Measurements from ENCODE around the gene UBE2R2.

The UBE2R2 gene

DNA sequence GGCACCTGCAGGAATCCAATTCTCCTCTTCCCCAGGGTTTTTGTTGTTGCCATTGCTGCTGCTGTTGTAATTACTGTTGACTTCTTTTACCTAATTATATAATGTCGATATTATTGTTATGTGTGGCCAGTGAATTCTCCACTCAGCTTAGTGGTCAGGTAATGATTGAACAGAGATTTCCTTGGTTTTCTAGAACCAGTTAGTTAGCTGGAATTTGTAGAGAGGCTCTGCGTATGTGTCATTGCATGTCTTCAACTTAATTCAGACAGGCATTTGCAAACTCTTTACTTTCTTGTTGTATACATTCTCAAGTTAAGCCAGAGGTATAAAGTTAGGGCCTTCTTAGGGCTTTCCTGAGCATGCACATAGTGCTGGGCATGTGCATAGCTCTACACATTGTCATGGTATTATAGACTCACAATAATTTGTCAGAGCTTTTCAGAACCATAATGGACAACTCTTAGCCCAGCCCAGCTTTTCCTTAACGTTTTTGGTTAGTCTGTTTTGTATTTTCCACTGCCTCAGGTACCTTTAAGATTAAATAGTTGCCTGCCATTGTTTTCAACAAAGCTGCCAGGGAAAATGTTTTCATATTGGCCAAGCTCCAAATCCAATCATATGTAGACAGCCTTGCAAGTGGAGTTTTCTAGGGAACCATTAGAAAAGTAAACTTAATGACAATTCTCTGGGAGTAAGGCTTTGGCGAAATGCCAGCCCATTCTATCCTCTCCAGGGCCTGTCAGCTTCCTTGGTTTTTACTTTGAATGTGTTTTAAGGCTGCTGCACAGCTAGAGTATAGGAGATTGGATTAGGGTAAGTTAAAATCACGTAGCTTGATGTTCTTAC, 68.1 kb downstream of the UBE2R2 start:
- no peak for DNase-seq (ENCODE audit: low spot score)

DNA sequence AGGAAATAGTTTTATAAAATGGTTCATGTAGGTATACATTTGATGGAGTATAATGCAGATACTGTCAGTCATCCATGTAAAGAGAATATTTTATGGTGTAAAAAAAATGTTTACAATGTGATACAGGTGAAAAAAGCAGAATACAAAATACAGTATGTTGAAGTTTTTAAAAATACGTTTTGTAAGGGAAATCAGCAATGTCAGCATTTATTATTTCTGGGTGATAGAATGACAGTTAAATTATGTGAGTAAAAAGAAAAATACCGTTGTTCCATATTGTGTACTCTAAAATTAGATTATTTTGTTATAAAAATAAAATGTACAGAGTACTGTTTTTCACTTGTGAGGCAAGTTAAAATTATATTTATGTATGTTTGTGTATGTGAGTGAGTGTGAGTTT, 69.0 kb downstream of the UBE2R2 start:
- no peak for DNase-seq (ENCODE audit: low spot score)

DNA sequence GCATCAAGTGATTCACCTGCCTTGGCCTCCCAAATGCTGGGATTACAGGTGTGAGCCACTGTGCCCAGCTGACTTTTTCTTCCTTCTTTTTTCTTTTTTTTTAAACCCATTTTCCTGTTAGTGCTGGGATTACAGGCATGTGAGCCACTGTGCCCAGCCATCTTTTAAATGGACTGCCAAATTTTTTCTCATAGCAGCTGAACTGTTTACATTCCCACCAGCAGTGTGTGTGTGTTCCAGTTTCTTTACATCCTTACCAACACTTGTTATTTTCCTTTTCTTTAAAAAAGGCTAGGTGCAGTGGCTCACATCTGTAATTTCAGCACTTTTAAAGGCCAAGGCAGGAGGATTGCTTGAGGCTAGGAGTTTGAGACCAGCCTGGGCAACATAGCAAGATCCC, 76.9 kb downstream of the UBE2R2 start:
- no peak for DNase-seq (ENCODE audit: low spot score)

DNA sequence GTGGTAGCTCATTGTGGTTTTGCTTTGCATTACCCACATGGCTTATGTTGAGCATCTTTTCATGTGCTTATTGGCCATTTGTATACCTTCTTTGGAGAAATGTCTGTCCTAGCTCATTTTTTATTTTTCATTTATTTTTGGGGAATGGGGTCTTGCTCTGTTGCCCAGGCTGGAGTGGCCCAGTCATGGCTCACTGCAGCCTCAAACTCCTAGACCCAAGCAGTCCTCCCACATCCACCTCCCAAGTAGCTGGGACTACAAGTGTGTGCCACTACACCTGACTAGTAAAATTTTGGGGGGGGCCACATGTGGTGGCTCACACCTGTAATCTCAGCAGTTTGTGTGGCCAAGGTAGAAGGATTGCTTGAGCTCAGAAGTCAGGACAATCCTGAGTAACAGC, 77.4 kb downstream of the UBE2R2 start:
- DNase-seq (ENCODE audit: low spot score) = no peak

DNA sequence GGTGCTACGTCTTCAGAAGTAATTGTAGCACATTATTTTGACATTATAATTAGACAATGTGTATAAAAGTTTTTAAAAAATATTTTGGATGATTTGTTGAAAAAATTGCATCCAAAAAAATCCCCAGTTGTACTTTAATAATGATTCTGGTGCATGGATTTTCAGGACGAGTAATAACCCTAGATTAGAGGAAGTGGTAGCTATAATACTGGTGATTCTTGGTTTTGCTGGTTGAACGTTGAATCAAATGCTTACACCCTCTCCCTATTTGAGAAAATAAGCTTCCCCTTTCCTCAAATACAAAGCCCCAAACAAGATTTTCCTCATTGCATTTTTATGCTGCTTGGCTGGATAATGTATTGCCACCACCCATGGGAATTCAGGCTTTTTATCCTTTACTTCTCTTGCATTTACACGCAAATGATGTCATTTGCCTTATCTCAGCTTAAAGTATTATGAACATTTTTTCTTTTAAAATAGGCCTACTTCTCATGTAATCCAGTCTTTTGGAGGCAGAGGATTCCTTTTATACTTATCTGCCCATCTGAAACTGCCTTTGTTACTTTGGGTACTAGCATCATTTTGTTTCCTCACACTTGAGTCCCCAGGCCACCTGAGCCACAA, 86.3 kb downstream of the UBE2R2 start:
- no peak for DNase-seq (ENCODE audit: low spot score)

DNA sequence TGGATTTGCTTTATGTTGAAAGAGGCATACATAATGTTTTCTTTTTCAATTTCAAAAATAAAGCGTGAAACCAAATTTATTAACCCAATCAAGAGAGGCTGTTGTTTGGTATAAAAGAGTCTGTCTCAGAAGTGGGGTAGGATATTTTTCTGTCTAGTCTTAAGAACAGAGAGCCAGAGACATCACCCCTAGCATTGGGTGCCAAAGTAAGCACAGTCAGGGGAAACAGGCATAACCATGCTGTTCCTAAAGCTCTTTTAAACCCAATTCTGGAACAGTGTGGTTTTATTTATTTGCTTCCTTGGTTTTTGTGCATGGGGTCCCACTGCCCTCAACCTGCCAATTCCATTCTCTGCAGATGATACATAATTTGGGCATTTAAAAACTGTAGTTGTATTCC, 88.2 kb downstream of the UBE2R2 start:
- DNase-seq (ENCODE audit: low spot score) = no peak

DNA sequence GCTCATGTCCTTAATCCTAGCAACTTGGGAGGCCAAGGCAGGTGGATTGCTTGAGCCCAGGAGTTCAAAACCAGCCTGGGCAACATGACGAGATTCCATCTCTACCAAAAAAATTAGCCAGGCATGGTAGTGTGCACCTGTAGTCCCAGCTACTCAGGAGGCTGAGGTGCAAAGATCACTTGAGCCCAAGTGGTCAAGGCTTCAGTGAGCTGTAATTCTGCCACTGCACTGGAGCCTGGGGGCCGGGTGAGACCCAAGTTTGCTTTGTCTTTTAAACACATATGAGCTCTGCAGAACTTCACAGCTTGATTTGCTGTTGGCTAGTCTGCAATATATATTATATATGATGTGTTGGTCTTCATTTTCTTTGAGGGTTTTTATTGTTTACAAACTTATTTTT, 89.8 kb downstream of the UBE2R2 start:
- no peak for DNase-seq (ENCODE audit: low spot score)

DNA sequence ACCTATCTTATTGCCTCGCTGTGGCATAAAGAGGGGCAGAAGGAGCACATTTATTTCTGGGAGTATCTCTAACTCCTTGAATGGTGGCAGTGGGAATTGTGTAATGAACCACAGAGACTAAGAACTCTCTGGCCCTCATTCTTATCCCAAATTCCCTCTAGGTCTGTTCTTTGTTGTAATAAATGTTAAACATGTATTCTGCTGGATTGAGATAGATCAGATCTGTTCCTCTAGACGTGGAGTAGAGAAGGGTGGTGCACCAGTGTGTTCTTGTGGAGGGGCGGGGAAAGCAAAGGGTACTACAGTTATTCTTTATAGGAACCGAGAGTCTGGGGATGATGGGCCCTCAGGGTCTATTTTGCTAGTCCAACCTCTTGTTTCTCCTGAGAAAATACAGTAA, 90.4 kb downstream of the UBE2R2 start:
- DNase-seq (ENCODE audit: low spot score) = no peak

DNA sequence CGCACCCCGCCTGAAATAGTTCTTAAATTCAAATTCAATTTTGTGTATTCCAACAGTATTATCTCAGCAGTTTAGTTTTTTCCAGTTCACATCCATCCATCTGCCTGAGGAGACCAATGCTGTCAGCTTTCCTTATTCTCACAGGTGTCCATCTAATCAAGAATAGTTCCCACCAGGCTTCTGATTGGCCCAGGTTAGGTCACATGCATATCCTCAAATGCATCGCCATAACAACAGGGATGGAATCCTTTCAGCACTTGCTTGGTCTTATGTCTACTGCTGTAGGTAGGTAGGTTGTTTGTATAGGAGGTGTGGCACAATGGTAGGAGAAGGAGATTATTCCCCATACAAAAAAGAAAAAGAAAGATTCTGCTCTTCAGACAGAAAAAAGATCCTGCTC, 91.2 kb downstream of the UBE2R2 start:
- DNase-seq (ENCODE audit: low spot score) = no peak

DNA sequence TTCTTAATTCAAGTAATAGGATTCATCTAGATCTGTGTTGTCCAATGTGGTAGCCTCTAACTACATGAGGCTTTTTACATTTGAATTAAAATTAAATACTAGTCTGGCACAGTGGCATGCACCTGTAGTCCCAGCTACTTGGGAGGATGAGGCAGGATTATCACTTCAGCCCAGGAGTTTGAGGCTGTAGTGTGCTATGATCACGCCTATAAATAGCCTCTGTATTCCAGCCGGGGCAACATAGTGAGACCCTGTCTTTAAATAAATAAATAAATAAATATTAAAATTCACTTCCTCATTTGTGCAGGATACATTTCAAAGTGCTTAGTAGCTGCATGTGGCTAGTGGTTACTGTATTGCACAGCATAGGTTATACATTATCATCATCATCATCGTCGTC, 91.8 kb downstream of the UBE2R2 start:
- no peak for DNase-seq (ENCODE audit: low spot score)

DNA sequence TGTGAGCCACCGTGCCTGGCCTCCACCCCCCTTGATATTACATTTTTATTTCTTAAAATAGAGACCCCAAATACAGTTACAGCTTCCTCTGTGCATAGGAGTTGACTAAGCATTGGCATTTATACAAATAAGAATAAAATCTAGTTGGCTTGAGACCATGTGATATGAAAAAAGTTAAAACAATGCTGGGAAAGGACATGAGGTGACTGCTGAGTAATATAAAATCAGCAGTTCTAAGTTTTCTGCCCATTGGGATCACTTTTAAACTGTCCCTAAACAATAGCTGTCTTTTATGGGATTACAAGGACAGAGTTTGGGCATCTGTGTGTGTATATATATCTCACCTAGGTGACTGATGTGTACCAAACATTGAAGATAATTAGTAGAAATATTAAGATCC, 96.6 kb downstream of the UBE2R2 start:
- DNase-seq (ENCODE audit: low spot score) = no peak

DNA sequence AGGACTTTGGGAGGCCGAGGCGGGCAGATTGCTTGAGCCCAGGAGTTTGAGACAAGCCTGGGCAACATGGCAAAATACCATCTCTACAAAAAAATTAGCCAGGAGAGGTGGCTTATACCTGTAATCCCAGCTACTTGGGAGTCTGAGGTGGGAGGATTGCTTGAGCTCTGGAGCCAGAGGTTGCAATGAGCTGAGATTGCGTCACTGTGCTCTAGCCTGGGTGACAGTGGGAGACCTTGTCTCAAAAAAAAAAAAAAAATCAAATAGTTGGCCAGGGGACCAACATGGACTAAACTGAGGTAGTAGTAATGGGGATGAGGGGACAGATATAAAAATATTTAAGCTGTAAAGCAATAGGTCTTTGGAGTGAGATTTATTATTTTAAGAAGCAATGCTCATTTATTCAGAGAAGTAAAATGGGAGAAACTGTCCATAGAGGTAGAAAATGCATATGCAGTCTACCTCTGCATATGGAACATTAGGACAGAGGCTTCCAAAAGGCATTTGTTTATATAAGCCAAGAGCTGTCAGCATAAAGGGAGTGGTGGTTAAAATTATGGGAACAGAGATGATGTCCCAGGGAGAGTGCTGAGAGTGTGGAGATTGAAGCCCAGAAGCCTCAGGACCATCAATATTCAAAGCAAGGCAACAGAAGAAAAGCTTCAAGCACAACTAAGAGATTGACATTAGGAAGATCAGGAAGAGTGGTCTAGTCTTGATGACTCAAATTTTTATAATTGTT, 98.1 kb downstream of the UBE2R2 start:
- DNase-seq (ENCODE audit: low spot score) = no peak

DNA sequence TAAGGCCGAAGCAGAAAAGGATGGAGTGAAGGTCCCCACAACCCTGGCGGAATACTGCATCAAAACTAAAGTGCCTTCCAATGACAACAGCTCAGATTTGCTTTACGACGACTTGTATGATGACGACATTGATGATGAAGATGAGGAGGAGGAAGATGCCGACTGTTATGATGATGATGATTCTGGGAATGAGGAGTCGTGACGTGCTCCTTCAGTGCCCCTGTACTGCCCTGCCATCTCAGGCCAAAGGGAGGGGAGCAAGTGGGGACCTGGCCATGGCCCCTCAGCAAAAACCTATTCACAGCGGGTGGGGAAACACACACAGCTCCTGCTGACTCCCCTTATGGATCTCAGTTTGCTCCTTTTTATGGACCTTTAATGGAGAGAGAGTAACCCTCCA, 100.1 kb downstream of the UBE2R2 start:
- no peak for DNase-seq (ENCODE audit: low spot score)

DNA sequence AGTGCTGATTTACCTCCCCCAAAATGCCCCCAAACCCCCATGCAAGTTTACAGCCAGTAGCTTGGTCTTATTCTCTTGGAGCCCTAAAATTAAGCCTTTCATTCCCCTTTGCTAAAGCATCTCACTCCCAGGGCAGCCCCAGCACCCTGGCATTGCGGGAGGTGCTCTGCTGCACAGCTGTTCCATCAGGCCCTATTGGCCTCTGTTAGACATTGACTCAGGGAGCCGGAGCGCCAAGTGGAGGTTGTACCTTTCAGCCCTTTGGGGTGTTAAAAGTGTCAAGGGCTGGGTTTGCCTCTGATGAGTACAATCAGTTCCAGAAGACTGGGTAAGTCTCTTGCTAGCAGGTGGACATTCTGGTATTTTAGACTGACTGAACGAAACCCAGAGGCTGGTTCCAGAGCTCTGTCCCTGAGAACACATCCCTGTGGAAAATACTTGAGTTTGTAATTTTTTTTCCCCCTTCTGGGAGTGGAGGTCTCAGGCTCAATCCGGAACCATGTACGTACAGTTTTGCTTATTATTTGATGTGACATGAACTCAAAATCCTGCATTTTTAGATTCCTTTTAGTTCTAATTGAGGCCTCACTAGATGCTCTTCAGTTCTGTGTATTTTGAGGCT, 102.4 kb downstream of the UBE2R2 start:
- no peak for DNase-seq (ENCODE audit: low spot score)

DNA sequence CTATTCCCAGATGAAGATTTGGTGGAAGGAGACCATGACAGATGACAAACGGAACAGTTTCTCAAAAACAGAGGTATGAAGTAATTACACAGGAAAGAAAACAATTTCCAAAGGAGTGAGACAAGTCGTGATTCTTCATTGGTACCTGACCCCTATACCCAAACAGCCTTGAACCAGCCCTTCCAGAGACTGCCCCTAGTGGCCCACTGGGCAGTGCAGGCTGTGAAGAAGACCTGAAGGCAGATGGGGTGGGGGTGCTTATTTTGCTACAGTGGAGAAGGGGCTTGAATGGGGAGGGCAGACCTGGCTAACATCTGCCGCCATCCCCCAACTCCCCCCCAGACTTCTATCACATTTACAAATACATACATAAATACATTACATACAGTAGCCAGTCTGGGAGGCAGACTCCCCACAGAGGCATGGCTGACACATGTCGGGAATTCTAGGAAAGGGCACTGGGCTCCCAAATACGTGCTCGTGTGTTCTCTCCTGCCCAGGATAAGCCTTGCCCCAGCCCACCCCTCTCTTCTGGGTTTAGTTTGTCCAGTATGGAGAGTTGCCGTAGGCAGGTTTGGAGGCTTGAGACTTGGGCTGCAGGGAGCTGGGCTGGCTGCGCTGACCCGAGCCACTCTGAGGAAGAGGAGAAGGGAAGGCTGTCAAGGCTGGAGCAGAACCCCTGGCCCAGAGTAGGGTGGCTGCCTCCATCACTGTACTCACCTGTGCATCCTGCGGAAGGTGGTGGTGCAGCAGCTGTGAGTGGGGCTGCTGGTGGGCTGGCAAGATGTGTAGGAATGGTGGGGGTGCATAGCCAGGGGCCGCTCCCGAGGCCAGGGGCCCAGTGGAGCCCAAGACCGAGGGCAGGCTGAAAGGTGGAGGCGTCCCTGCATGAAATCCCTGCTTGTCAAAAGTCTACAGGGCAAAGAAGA, 105.3 kb downstream of the UBE2R2 start:
- DNase-seq (ENCODE audit: low spot score) = no peak

DNA sequence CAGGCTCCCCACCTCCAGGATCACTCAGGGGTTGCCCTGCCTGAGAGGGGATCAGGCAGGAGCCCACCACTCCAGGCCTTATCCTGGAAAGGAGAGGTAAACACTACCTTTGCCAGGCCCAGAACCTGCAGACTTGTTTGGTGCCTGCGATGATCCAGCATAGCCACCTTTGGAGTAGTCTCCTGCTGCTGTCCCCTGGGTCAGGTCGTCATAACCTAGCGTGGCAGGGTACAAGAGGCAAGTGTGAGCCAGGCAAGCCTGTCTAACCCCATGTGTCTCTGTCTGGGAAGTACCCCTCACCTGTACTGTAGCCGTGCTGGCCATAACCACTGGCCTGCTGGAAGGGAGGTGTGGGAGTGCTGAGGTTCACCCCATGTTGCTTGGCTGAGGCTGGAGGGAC, 106.1 kb downstream of the UBE2R2 start:
- no peak for DNase-seq (ENCODE audit: low spot score)

DNA sequence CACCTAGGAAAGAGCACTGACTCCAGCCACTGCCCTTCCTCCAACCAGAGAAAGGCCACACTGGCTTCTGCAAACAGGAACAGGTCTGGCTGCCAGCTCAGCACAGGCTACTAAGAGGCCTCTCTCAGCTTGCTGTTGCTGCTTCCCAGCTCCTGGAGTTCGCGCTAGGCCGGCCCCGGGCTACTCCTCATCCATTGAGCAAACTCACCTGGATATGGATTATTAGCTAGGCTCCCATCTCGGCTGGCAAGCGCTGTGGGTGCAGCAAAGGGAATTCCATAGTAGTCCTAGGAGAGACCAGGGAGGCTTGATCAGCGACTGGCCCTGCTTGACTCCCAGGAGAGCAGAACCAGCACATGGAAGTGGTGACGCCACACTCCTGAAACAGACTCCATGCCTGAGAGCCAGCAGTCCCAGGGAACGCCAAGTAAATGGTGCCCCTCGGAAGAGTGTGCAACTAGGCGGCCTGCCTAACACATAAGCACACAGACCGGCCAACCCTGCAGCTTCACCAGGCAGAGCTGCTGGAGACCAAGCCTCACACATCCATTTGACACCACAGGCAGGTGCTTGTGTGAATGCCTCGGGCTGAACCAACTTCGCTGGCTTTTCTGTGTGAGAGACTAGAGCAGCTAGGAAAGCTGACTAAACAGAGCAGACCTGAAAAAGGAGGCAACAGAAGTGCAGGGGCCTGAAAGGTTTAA, 107.2 kb downstream of the UBE2R2 start:
- no peak for DNase-seq (ENCODE audit: low spot score)

DNA sequence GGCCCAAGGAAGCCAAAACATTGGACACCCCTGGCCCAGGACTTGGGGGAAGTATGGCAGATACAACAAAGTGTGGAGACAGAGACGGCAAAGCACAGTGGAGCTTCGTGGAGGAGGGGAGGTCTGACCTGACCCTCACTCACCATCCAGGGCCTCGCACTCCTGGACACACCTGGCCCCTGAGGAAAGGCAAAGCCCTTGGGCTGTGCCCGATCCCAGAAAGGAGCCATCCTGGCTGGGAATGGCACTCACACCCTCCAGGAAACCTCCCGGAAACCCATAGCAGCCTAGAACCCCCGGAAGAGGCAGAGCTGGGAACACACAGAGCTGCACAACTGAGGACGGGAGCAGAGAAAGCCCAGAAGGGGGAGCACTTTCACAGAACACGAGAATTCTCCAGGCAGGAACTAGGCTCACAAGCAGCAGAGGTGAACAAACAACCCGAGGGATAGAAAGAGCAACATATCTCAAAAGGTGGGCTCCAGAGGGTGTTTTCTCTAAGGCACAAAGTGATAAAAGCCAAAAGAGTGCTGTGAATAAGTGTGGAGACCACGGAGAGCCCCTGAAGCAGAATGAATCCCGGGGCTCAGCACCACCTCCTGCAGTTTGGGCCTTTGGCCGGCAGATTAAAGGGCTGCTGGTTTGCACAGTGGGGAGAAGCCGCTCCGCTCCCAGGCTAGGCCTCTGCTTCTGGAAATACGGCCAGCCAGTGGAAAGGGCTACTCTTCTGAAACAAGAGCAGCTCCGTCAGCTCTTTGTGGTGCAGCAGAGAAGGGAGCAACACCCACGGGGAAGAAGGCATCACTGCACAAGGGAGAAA, 108.2 kb downstream of the UBE2R2 start:
- peak; percentile 81 for DNase-seq (ENCODE audit: low spot score)

DNA sequence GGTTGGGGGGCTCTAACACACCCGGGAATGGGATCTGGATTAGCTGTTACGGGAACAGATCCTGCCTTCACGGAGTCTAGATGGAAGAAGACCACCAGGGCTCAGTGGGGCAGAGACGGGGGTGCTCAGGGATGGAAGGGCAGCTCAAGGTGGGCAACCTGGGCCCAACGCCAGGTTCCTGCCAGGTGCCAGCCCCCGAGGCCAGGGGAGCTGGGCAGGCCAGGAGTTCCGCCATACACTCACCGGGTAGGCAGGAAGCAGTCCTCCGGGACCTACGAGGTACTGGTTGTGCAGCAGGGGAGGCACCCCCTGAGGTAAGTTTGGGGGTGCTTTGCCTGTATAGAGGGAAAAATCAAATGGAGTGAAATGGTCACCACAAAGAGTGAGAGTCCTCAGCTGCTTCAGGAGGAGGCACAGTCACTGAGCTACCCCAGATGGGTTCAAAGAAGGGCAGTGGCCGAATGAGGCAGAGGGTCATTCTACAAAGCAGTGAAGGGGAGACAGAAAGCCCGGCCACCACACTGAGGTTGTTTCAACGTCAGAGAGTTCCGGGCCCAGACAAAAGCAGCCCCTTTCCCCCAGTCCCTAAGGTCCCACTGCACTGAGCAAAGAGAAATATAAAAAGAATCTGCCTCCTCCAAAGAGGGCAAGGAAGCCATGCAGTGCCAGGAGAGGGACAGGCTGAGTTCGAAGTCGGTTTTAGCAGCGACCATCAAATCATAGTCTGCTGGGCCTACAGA, 110.0 kb downstream of the UBE2R2 start:
- DNase-seq (ENCODE audit: low spot score) = no peak

All from Ammon's horn (tissue), 1 donor.